HepG2 (cell line): ENCODE results near the gene CYP11A1. TPM values are rescaled to one million over a fixed set of nuclear protein-coding genes. Genes with fewer than 3 reads are reported as not detected.

Source experiments
- ATAC-seq: fragments of 200-7000 bp; cut with Tn5 transposase; 3 replicates; pipeline ENCODE4 v1.9.1; 2020; ENCODE audit warnings: mild to moderate bottlenecking, moderate library complexity
- BruUV-seq: library from RNA; stranded (reverse); fragments of 400-500 nt; replicated peaks from 2 replicates; lab custom pipeline; 2021; lab: Mats Ljungman, UMichigan
- CTCF ChIA-PET: fragments of 300-600 bp; formaldehyde crosslinking; extraction: SDS; loops from one replicate; lab custom pipeline; 2021; ENCODE audit warnings: low total read pairs, inconsistent platforms, low intra/inter-chr PET ratio; lab: Yijun Ruan, JAX
- POLR2A ChIA-PET: fragments of 350-600 bp; sonication (Branson Sonifier 250); formaldehyde crosslinking; loops from one replicate; lab custom pipeline; 2020; ENCODE audit warnings: antibody characterized with exemption, inconsistent platforms; lab: Yijun Ruan, JAX
- DNase-seq: peaks from one replicate; pipeline ENCODE4 v3.0.0-alpha.2; 2015; ENCODE audit warnings: low spot score
- FAIRE-seq: peaks from 3 replicates; lab custom pipeline; 2011; peaks lifted over from hg19 to GRCh38; lab: Jason Lieb, UNC
- H2AFZ ChIP-seq: one replicate; pipeline ENCODE4 v1.6.1; 2011; ENCODE audit warnings: low read length, inconsistent platforms
- H3K27ac ChIP-seq: fragments of 300-600 bp; 3 replicates; pipeline ENCODE4 v1.8.0; 2011; ENCODE audit warnings: mixed run types, mild to moderate bottlenecking, mixed read lengths, low read length, inconsistent platforms; ENCODE audit not compliant: insufficient read depth; ENCODE audit errors: extremely low read length
- H3K27me3 ChIP-seq, 2 experiments: fragments of 200-600 bp in 1 of 2; 2 replicates in 1 of 2; 3 replicates in 1 of 2; pipeline versions ENCODE4 v1.6.0 to v1.8.0; 2011; ENCODE audit warnings: low read length in 2 of 2, mild to moderate bottlenecking in 2 of 2, moderate library complexity in 2 of 2, inconsistent platforms in 1 of 2; ENCODE audit not compliant: insufficient read depth in 2 of 2, control insufficient read depth in 1 of 2
- H3K36me3 ChIP-seq, 2 experiments: fragments of 200-600 bp in 1 of 2; replicated peaks in 1 of 2; 2 replicates in 1 of 2; 3 replicates in 1 of 2; pipeline versions ENCODE4 v1.5.1 to v1.8.0; 2011; ENCODE audit warnings: low read length in 2 of 2, inconsistent platforms in 1 of 2; ENCODE audit not compliant: insufficient read depth in 2 of 2, control insufficient read depth in 1 of 2
- H3K4me1 ChIP-seq: 2 replicates; pipeline ENCODE4 v1.5.1; 2012; ENCODE audit warnings: low read length, inconsistent platforms; ENCODE audit not compliant: insufficient read depth
- H3K4me2 ChIP-seq: 2 replicates; pipeline ENCODE4 v1.6.0; 2011; ENCODE audit warnings: low read depth, low read length, inconsistent platforms
- H3K4me3 ChIP-seq, 3 experiments: fragments of 200-600 bp in 1 of 3; sonication (generic), shearing (Covaris generic) in 1 of 3; replicated peaks in 1 of 3; 2 replicates each; pipeline ENCODE4 v1.5.1; 2011 to 2016; ENCODE audit warnings: low read length in 3 of 3, inconsistent platforms in 2 of 3, low read depth in 2 of 3, mild to moderate bottlenecking in 2 of 3, control low read depth in 1 of 3, mixed read lengths in 1 of 3; ENCODE audit not compliant: insufficient read depth in 1 of 3
- H3K79me2 ChIP-seq: one replicate; pipeline ENCODE4 v1.6.1; 2011; ENCODE audit warnings: low read length, inconsistent platforms; ENCODE audit not compliant: insufficient read depth
- H3K9ac ChIP-seq: 2 replicates; pipeline ENCODE4 v1.6.0; 2011; ENCODE audit warnings: mild to moderate bottlenecking, low read depth, low read length, inconsistent platforms; ENCODE audit not compliant: insufficient read depth
- H3K9me3 ChIP-seq: 2 replicates; pipeline ENCODE4 v1.5.1; 2012; ENCODE audit warnings: mild to moderate bottlenecking, low read length
- H4K20me1 ChIP-seq: 2 replicates; pipeline ENCODE4 v1.6.0; 2011; ENCODE audit warnings: inconsistent platforms, mild to moderate bottlenecking, low read length, moderate library complexity; ENCODE audit not compliant: insufficient read depth
- HMG20A ChIP-seq: IDR thresholded peaks from 2 replicates; pipeline ENCODE4 v1.6.1; 2016; ENCODE audit warnings: borderline replicate concordance
- HOXA9 ChIP-seq: sonication (generic); formaldehyde crosslinking; IDR thresholded peaks from 2 replicates; pipeline ENCODE4 v1.8.1; 2022; ENCODE audit warnings: missing genetic modification reagents, mild to moderate bottlenecking, moderate library complexity, borderline replicate concordance
- THYN1 ChIP-seq: sonication (generic); formaldehyde crosslinking; IDR thresholded peaks from 2 replicates; pipeline ENCODE4 v1.8.1; 2023; ENCODE audit warnings: low read depth, mild to moderate bottlenecking, moderate library complexity, missing genetic modification reagents, borderline replicate concordance
- WIZ ChIP-seq: sonication (generic); formaldehyde crosslinking; IDR thresholded peaks from 2 replicates; pipeline ENCODE4 v1.5.1; 2020; ENCODE audit warnings: mild to moderate bottlenecking, missing genetic modification reagents
- ZGPAT ChIP-seq: IDR thresholded peaks from 2 replicates; pipeline ENCODE4 v1.6.1; 2016; ENCODE audit warnings: mild to moderate bottlenecking
- ZNF572 ChIP-seq: sonication (generic); formaldehyde crosslinking; IDR thresholded peaks from 2 replicates; pipeline ENCODE4 v1.5.1; 2020; ENCODE audit warnings: mild to moderate bottlenecking, missing genetic modification reagents
- ZNF660 ChIP-seq: sonication (generic); formaldehyde crosslinking; IDR thresholded peaks from 2 replicates; pipeline ENCODE4 v1.5.1; 2020; ENCODE audit warnings: mild to moderate bottlenecking, low read depth, missing genetic modification reagents, borderline replicate concordance
- WGBS: methylation state at CpG from one replicate; pipeline ENCODE4 v1.1.6; 2017; ENCODE audit warnings: low lambda C conversion rate; 5-methylcytosine and 5-hydroxymethylcytosine counted together
- in situ Hi-C: cut with HindIII; loops from 2 replicates; pipeline ENCODE4 v1.10.0; 2017; ENCODE audit warnings: low pct_unique_long_range_greater_than_20kb; ENCODE audit not compliant: extremely low pct_ligation_motif_present
- intact Hi-C: fragments of 100-400 bp; cut with micrococcal nuclease; formaldehyde crosslinking; loops from one replicate; pipeline ENCODE4 v1.10.0; 2022; ENCODE audit not compliant: unreplicated experiment
- polyA plus RNA-seq, 8 experiments: library from polyadenylated mRNA; depleted of rRNA in 3 of 8; stranded (reverse) in 7 of 8; unstranded in 1 of 8; fragments of >200 nt; fragmentation: Illumina TruSeq in 4 of 8; extraction: Trizol in 4 of 8; gene quantifications; 2 replicates each; pipeline versions ENCODE4 v1.2.1 to v1.2.3, GENCODE V29; 2011 to 2016; ENCODE audit warnings: low read depth in 4 of 8, missing spikeins in 1 of 8, mixed read lengths in 1 of 8; ENCODE audit not compliant: insufficient read depth in 1 of 8
- total RNA-seq, 5 experiments: library from RNA; depleted of rRNA; stranded (reverse); fragments of >200 nt; fragmentation: Illumina TruSeq; extraction: Trizol; gene quantifications; 2 replicates each; pipeline ENCODE4 v1.2.3, GENCODE V29; 2016; ENCODE audit warnings: low read depth in 1 of 5

The CYP11A1 gene
- total and polyA plus RNA-seq, 2 of the 13 experiments (the other 11 are each of a cell fraction or from before 2014, with no cell fraction given): 0.66 to 0.92 TPM

- no peak for ATAC-seq
- Histone ChIP-seq H4K20me1 (no peaks in the 10 kb centered on the region), H3K36me3 (peaks cover 3 to 10% of the 10 kb centered on the region in 2 experiments; a peak in 4 of 5 replicates), H3K27ac (no peak overlapping the region), H3K9me3 (no peaks in the 10 kb centered on the region), H3K4me3 (no peak overlapping the region), H3K4me2 (no peak overlapping the region), H2AFZ (no peak overlapping the region), H3K4me1 (peaks cover 51% of the 10 kb centered on the region), H3K79me2 (no peaks in the 10 kb centered on the region), H3K27me3 (peaks cover 6 to 35% of the 10 kb centered on the region in 2 experiments), H3K9ac (no peak overlapping the region)
- WGBS: 25% methylated on average over 5 of the region's 7 CpGs
- intact Hi-C loops (no loop called here), in situ Hi-C loops (no loop called here)
- ChIA-PET POLR2A (interaction anchor here (0.6 to 4.4 kb wide), 2 partner anchors 28 to 36 kb away, joined by 3 to 18 read pairs; partner anchors contain the start of gene SEMA7A), CTCF (no interaction called here)
- TF ChIP-seq ZGPAT (CRISPR knock-in tag) (no peak), THYN1 (no peak), HMG20A (CRISPR knock-in tag) (no peak), ZNF660 (CRISPR knock-in tag) (no peak), ZNF572 (CRISPR knock-in tag) (no peak), WIZ (no peak), HOXA9 (CRISPR knock-in tag) (no peak)
- no peak for DNase-seq
- FAIRE-seq: no peak
- BruUV-seq: no TSS peak
Measured at GRCh38 chr15:74405823-74406222, 38.4 kb upstream of the CYP11A1 start.
